ENCODE results near the gene GPR52.

The GPR52 gene

DNA sequence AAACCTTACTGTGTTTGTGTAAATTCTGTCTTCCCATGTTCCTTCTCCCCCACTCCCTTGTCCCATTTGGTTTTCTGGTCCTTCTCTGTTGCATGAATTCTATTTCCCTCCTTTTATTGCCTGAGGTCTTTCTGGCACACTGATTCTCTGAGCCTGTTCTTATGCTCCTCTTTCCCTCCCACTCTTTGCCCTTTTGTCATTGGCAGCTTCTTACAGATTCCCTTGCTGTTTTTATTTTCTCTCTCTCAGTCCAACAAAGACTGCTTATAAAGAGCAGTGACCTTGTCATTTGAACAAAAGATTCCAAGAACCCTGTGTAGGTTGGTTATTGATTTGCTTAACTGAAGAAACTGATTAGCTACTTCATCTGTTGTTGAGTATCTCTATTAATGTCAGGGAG, 49.7 kb downstream of the GPR52 start:
- H2BK120ac ChIP-seq (ENCODE audit: low read depth, low read length): no peak overlapping the region
- H3K18ac ChIP-seq (ENCODE audit: low read length): no peak overlapping the region
- H3K23ac ChIP-seq (ENCODE audit: low read length): no peak overlapping the region
- no peak overlapping the region for H2AK5ac ChIP-seq (ENCODE audit: low read length)
- no peaks in the 10 kb centered on the region for H3K36me3 ChIP-seq (ENCODE audit: control insufficient read depth, insufficient read depth, low read length)
- H3K4ac ChIP-seq (ENCODE audit: low read depth, low read length): no peak overlapping the region
- no peak overlapping the region for H2BK15ac ChIP-seq (replicated peaks; ENCODE audit: low read depth)
- H3K56ac ChIP-seq (ENCODE audit: low read length): no peak overlapping the region
- no peaks in the 10 kb centered on the region for H3K4me1 ChIP-seq (ENCODE audit: control insufficient read depth, low read depth, low read length)
- H4K5ac ChIP-seq (ENCODE audit: low read length): no peak overlapping the region
- no peaks in the 10 kb centered on the region for H3K79me2 ChIP-seq (ENCODE audit: control insufficient read depth, insufficient read depth, low read length)
- no peak overlapping the region for H4K8ac ChIP-seq (ENCODE audit: low read depth, low read length)
- DNase-seq: no peak
- H3K9ac ChIP-seq (ENCODE audit: low read length): no peak overlapping the region
- no peaks in the 10 kb centered on the region for H3K27me3 ChIP-seq (ENCODE audit: insufficient read depth, low read length, poor library complexity)
- no peak overlapping the region for H3K27ac ChIP-seq (ENCODE audit: low read depth, low read length)
- H3K4me3 ChIP-seq (ENCODE audit: low read length): no peak overlapping the region
- H3K4me2 ChIP-seq (ENCODE audit: low read length): no peak overlapping the region
- H3K79me1 ChIP-seq (ENCODE audit: low read length): no peaks in the 10 kb centered on the region
- no peak overlapping the region for H2BK5ac ChIP-seq (ENCODE audit: low read length)

Measured in mesendoderm (in vitro differentiated cells).